HG03066 (cell line): ENCODE data around the gene RNF17.

Experiments used
- ATAC-seq: cut with Tn5 transposase; IDR thresholded peaks from one replicate; pipeline ENCODE4 v1.9.1; 2021; ENCODE audit warnings: low read depth; ENCODE audit not compliant: unreplicated experiment

Gene RNF17

DNA sequence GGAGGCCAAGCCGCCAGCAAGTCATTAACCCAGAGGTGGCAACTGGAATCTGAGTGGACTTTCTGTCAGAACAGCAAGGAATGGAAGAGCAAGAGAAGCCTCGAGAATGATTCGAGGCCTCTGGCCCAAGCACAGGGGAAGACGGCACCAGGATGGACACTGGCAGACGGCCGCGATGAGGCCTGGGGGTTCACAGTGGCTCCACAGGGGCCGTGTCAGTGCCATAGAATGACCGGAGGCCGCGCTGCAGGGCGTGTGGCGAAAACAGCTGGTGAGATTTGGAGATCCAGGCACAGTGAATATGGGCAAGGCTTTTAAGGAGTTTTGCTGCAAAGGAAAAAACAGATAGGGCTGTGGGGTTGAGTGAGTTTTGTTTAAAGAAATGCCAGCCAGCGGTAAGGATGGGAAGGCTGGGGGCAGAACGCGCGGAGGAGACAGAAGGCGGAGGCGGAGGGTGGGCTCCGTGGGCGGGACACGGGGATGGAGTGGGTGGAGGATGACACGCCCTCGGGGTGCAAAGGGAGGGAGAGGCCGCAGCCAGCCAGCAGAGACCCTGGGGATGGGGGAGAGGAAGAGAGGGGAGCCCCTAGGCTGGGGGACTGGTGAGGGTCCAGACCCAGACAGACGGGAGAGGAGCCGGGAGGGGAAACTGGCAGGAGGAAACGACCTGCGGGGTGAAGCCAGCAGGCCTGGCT is 130.5 kb downstream of the RNF17 start:
- ATAC-seq = no peak

DNA sequence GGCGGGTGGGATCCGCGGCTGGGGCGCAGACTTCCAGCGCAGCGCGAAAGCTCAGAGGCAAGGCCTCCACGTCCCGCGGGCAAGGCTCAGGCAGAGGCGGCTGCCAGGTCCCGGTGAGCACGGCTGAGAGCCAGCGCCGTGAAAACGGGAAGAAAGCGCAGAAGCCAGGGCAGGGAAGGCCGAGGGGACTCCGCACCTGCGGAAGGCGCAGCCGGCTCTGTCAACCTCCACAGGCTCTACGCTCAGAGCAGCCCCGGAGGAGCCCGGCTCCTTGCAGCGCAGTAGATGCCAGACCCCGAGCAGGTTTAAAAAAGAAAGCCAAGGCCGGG is 131.0 kb downstream of the RNF17 start:
- ATAC-seq = no peak

DNA sequence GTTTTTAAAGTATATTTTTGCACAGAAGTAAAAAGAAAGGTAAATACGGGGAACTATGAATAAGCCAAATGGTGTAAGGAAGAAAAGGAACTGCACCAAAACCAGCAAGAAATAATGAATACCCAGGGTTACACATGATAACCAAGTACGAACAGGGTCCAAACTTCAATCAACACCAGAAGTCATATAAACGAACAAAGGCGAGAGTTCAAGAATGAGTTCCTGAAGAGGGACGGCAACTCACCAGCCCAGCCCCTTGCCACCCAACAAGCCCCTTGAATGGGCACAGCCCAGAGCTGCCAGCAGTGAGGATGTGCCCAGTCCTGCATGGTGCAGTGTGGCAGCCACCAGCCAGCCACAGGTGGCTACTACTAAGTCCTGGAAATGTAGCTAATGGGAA is 132.1 kb downstream of the RNF17 start:
- ATAC-seq = no peak

DNA sequence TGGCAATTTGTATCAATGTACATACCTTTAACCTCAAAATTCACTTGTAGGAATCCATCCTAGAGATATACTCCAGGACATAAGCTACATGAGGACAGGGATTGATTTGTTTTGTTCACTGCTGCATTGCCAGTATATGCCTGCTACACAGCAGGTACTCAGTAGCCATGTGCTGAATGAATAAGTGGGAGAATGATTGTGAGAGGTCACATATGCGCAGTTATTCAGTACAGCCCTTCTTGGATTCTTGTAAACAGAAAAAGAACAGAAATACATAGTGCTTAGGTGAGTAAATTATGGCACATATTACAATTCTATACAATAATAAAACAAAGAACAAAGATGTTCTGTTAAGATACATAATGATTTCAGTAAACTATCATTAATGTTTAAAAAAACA is 133.3 kb downstream of the RNF17 start:
- ATAC-seq = no peak

DNA sequence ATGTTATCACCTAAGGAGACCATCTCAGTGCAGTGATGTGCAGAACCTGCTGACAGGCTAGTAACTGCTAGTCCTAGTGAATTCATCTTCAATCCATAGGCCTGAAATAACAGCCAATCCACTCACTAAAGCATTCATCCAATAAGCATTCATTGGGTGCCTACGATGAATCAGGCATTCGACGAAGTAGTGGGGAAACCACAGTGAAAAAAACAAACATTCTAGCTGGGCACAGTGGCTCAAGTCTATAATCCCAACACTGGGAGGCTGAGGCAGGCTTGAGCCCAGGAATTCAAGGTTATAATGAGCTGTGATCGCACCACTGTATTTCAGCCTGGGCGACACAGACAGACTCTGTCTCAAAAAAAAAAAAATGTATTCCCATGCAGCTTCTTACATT is 135.6 kb downstream of the RNF17 start:
- ATAC-seq = no peak

DNA sequence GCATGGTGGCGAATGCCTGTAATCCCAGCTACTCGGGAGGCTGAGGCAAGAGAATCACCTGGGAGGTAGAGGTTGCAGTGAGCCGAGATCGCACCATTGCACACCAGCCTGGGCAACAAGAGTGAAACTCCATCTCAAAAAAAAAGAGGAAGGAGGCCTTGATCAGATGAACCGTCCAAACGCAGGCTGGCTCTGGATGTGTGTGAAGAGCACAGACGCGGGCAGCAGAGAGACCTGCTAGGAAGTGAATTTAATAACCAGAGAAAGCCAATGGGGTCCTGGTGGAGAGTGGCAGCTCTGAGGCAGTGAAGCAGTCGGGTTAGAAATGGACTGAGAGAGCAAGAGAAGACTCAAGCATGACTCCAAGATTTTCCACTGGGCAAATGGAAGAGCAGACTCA is 136.5 kb downstream of the RNF17 start:
- ATAC-seq = peak; percentile 70

DNA sequence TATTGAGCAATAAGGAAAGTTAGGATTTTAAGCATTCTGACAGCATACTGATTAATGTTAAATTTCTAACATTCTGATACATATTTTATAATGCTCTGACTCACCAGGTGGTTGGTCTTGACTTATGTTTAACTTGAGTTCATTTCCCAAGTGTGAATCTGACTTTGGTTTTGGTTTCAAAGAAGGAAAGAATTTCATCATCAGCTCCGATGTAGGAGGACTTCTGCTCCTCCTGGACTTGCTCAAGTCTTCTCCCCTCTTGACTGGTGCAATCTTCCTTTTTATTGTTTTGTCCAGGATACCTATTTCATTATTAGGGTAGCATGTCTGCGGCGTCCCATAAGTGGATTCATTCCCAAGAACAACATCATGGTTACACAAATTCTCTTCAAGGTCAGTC is 141.3 kb downstream of the RNF17 start:
- no peak for ATAC-seq

DNA sequence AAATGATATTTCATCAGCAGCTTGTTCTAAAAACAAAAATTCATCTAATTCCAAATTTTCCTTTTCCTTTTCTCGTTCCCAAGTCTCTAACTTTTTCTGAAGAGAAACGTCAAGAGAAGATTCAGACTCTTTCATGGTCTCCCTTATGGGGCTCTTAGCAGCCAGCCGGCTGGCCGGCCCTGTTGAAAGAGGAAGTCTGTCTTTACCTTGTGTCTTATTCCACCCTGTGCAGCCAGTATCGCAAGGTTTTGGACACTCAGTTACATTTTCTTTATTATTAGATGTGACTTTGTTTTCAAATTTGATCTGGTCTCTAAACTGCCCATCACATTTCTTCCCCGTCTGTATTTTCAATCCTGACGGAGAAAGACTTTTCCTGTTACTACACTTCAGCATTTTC is 142.3 kb downstream of the RNF17 start:
- no peak for ATAC-seq

DNA sequence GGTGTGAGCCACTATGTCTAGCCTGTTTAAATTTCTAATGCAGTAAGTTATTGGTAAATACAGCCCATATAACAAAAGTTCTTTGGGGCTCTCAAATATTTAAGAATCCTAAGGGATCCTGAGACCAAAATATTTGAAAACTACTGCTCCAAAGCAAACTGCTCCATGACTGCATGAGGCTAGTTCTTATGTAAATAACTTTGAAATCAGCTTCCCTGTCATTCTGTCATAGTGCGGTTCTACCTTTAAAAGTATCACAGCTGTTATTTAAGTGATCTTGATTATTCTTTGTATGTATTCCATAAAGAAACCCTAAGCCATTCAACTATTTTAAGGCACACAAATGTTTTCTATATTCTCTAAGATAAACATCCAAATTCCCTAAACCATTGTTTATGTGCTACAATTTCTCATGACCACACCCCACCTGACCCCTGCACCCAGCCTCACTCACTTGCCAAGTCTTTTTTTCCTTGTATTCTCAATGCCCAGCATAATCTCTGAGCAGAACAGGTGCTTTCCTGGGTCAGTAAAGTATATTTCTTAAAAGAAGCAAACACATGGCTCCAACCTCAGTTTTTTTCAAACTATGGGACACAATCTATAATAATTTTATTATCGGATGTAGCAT is 146.6 kb downstream of the RNF17 start:
- ATAC-seq = no peak

DNA sequence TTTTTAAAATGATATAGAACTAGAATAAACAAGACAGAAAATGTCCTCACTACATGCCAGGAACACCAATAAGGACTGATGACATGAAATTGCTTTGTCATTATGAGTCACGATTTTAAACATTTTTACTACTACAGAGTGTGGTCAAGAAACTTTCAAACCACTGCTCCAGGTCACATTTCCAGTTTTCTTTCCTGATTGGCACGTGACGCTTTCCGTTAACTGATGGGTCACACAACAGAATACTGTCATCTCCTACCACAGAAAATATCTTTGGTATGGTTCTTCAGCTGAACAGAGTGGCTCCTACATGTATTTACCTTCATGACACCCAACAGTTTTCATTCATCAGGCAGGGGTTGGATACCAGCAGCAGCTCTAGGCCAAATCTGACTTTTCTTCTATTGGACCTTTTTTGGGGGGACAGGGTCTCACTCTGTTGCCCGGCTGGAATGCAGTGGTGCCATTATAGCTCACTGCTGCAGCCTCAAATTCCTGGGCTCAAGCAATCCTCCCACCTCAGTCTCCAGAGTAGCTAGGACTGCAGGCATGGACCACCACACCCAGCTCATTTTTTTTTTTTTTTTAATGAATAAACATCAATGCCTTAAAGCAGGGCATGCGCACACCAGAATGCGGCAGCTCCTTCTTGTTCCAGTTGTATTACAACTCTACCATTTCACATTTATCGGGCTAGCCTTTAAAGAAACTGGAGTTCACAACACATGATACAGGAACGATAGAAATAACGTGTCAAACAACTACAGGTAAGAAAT is 147.4 kb downstream of the RNF17 start:
- no peak for ATAC-seq

DNA sequence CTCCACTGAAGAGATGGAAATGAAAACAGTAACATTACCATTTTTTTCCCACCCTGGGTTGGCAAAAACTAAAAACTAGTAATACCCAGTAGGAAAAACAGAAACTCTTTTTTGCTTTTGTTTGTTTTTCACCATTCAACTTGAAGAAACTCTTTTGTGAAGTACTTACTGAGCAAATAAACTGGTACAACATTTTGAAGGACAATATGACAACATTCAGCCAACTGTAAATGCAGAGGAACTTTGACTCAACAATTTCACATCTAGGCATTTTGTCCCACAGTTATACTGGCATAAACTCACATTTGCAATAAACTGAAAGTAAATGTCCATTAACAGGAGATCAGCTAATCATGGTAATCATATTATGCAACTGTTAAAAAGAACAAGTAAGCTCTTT is 152.5 kb downstream of the RNF17 start:
- no peak for ATAC-seq

DNA sequence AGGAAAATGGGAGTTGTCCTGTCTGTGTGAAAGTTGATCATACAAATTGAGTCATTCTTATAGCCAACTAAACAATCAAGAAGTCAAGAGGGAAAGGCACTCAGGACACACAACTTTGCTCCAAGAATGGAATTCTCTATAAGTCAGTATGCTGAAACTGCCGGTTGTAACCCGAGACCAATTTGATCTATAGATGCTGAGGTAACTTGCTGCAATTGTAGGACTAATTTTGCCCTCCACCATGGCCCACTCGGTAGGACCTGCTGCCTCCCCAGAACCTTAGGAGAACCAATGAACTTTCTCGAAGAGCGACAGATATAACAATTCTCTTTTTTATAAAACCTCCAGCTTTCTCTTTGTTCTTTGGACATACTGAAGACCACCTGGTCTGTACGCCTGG is 157.0 kb downstream of the RNF17 start:
- no peak for ATAC-seq

DNA sequence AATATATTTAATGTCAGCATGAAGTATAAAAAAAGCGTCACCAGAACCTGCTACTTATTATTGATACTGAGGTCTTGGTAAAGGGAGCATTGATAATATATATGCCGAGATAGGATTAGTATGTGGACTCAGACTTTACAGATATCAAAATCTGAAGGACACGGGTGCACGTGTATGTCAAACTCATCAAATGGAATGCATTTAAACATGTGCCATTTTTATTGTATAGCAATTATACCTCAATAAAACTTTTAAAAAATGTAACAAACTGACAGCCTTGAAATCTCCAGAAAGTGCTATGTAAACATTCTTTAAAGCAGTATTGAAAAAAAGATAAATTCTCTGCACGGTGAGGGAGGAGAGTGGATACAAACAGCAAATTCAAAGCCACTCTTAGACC is 157.9 kb downstream of the RNF17 start:
- ATAC-seq = no peak

DNA sequence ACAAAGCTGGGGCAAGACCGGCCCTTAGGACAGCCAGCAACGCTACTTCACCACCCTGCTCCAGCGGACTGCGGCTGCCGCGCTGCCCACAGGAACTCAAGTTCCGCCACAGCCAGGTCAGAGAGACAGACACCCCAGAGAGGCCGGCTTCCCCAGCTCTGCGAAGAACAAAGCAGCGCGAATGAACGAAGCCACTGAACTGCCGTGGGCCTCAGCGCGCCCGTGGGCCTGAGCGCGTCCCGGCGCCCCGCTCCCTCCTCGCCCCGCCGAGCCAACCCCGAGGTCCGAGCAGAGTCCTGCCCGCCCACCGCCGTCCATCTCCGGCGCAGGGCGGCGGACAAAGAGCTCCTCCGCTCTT is 158.4 kb downstream of the RNF17 start:
- peak; percentile 21 for ATAC-seq

DNA sequence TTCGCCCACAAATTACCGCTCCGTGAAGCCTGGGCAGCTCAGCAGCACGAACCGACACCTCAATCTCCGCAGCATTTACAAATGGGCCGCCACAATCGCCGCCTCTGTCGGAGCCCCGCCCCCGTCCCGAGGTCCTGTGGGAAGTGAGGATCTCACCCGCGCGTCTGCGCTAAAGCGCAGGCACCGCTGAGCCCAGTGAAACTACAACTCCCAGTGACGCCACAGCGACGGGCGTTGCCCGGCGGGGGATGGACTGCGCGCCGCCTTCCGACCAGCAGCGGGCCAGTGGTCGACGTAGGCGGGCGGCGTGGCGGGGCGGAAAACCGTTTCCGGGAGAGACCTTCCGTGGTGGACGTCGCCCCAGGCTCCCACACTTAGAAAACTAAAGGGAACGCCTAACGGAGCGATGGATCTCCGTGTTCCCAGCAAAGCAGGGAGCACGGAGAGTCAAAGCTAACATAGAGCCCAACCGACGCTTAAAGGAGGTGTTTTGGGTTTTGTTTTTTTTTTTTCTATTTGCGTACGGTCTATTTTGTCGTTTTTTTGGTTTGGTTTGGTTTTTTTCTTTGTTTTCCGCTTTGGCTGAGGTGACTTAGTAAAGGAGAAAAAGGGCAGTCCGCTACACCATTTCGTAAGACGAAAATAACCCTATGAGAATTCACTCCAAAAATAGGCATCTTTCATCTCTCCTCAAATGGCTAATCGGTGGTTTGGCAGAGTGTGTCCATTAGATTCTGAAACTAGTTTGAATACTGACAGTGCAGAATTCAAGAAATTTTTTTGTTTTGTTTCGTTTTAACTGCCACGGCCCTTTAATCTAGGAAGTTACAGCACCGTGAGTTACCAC is 159.0 kb downstream of the RNF17 start:
- ATAC-seq = peak; percentile 93

DNA sequence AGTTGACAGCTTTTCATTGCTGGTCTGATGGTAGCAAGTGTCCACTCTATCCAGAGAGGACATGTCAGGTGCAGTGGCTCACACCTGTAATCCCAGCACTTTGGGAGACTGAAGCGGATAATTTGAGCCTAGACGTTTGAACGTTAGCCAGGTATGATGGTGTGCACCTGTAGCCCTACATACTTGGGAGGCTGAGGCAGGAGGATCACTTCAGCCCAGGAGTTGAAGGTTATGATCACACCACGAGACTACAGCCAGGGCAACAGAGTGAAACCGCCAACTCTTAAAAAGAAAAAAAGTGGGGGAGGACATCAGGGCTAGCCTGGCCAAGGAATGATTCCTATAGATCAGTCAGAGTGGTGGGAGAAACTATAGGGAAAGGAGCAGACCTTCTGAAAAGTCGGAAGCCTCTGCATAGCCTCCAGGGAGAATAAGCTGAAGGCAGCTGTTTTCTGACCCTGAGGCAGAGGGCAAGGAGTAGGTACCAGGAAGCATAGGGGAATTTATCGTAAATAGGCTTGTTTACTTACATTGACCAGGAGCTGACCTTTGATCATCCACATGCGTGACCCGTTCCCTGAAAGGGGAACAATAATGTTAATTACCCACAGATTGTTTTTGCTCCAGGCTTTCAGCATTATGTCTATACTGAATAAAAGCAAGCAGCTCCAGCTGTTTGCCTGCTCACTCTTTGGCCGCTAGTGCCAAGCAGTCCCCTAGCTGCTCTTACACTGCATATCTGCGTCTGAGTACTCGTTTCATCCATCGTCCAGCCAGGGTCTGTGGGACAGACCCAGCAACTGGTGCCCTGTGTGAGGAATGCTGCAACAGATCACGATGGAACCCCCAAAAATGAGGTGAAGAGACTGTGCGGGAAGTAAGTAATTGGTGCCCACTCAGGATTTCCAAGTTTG is 161.6 kb downstream of the RNF17 start:
- ATAC-seq = no peak

DNA sequence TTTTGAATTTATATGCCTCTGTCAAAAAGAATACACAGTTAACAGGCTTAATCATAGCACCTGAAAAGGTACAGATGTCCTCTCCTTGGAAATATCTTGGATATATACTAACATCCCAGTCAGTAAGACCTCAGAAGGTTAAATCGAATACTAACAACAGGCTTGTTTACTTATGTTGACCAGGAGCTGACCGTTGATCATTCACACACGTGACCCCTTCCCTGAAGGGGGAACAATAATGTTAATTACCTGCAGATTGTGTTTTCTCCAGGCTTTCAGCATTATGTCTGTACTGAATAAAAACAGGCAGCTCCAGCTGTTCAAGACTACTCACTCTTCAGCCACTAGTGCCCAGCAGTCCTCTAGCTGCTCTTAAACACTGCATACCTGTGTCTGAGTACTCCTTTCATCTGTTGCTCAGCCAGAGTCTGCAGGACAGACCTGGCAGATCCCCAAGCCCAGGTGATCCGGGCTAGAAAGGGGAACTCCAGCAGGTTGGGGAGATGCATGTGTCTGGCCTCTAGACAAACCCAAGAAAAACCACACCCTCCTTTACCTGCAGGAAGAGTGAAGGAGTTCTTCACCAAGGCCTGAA is 163.9 kb downstream of the RNF17 start:
- no peak for ATAC-seq

DNA sequence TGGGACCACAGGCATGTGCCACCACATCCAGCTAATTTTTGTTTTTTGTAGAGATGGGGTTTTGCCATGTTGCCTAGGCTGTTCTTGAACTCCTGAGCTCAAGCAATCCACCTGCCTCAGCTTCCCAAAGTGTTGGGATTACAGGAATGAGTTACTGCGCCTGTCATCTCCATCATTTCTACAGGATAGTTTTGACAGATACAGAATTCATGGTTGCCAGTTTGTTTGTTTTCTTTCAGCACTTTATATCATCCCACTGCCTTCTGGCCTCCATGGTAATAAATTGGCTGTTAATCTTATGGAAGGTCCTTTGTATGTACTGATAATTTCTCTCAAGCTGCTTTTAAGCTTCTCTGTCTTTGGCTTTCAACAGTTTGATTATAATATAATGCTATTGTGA is 165.2 kb downstream of the RNF17 start:
- no peak for ATAC-seq
